Stimulated activated CD4-positive, alpha-beta T cell treated with anti-CD3 and anti-CD28 coated beads, Interleukin-15, amount 100 ng/mL, for 24 hours (primary cell): Measurements from ENCODE around the gene ABHD16A.

ENCODE experiments used
- DNase-seq: peaks from one replicate; pipeline ENCODE4 v3.0.0-alpha.2; 2020

Gene ABHD16A

GRCh38 chr6:31660381-31661261 is 42.5 kb downstream of the ABHD16A start, which contains the start of gene C6orf47:
C6orf47 (minus strand) TSS chr6:31660778; CDS start chr6:31659947, 831 bp downstream.
- DNase-seq = peak; percentile 89

- peak; percentile 64 for DNase-seq
Observed at GRCh38 chr6:31659649-31660380, 43.3 kb downstream of the ABHD16A start.

DNA sequence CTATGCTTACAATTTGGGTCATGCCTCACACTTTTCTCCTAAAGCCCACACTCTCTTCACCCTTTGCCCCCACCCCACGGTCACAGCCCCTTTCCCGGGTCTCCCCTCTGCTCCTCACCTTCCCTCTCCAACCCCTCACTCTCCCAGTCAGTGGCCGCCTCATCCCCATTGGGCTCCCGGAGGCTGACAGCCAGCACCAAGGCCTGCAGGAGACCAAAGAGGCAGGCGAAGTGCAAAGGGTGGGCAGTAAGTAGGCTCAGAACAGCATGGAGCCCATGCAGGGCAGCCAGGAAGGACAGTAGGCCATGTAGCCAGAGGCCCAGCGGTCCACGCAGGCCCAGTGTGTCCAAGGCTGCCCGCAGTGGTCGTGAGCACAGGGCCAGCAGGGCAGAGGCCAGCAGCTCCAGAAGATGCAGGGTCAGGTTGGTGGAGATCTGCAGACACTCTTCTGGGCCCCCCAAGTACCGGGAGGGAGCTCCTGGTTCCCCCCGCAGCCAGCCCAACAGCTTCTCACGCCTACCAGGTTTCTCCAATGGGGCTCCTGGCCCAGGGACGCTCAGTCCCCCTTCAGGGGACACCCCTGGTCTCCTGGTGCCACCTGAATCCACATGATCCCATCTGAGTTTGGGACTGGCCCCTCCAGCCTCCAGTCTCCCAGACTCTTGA is 44.0 kb downstream of the ABHD16A start:
- DNase-seq = no peak

DNA sequence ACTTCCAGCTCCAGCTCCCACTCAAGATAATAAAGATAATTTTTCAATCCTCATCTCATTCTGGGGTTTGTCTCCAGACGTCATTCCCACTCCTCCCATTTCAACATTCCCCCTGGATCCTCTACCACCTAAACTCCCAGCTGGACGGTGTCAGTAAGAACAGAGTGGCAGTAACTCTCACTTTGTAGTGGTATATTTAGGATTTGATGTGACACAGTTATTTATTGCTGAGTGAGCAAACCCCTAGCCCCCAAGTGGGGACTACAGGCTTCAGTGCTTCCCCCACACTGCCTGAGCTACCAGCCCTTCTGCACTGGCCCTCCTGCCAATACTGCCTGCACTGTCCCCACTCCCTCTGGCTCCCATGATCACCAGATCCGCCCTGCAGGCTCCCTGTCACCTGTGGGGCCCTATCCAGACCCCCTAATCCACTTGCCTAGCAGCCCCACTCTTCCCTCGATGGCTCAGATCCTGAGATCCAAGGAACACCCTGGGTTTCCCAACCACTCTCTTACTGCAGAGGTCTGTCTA is 44.9 kb downstream of the ABHD16A start:
- DNase-seq = no peak

- peak; percentile 41 for DNase-seq
Observed at GRCh38 chr6:31657406-31658157, 45.5 kb downstream of the ABHD16A start.

DNA sequence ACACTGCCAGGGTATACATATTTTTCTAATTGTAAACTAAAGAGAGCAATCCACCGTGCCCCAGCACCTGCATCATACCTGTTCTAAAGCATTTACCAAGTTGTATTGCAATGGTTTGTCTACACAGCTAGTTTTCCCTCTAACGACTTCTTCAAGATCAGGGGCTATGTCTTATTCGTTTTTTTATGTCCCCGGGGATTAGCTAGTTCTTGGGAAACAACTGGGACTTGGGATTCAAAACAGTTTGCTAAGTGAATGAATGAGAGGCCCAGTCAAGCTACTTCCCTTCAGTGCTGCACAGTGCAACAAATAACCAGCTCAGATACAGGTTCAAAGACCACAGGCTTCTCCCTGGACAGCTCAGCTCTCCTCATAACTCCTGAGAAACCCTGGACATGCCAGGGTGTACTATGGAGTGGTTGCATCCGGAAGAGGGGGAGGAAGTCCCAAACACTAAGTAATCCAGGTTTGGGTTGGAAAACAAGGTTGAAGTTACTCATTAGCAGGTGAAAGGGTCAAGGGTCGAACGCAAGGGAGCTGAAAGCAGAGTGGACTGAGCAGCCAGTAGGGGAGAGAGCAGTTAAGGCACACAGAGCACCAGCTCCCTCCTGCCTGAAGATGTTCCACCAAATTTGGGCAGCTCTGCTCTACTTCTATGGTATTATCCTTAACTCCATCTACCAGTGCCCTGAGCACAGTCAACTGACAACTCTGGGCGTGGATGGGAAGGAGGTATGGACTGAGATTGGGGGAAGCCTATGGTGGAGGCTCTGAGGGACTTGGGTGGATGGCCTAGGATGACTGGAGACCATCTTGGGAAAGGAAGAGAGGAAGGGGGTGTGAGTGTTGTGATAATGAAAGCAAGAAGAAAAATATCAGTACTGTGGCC is 47.5 kb downstream of the ABHD16A start, which contains the start of gene APOM:
Gene APOM, plus strand, starts transcription at position 546 of the 889 bp plus-strand sequence. Its CDS starts 73 bp downstream, at position 619.
- no peak for DNase-seq

GRCh38 chr6:31654574-31655348 is 48.4 kb downstream of the ABHD16A start:
- no peak for DNase-seq

GRCh38 chr6:31652925-31653724 is 50.0 kb downstream of the ABHD16A start:
- DNase-seq = peak; percentile 90

- peak; percentile 77 for DNase-seq
Observed at GRCh38 chr6:31651602-31652191, 51.4 kb downstream of the ABHD16A start.

GRCh38 chr6:31645325-31645724 is 57.8 kb downstream of the ABHD16A start:
- DNase-seq = no peak

- DNase-seq = no peak
Observed at GRCh38 chr6:31643818-31644454, 59.2 kb downstream of the ABHD16A start.

- no peak for DNase-seq
Observed at GRCh38 chr6:31642798-31643570, 60.1 kb downstream of the ABHD16A start.

DNA sequence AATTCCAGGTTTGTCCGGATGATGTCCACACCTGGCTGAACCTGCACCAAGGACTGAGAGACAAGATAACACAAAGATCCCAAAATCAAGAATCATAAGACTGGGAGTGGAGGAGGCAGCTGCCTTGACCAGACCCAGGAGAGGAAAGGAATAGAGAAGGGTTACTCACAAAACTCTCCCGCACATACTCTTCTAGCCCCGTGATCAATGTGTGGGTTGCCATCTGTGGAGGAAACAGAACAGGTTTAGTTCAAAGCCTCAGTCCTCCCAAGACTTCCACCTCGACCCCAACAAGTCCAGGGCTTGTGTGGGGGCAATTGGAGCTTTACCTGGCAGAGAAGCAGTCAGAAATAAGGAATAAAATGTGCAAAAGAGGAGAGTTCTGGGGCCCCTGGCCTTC is 61.8 kb downstream of the ABHD16A start:
- DNase-seq = no peak

- DNase-seq = no peak
Observed at GRCh38 chr6:31640612-31641011, 62.5 kb downstream of the ABHD16A start.

DNA sequence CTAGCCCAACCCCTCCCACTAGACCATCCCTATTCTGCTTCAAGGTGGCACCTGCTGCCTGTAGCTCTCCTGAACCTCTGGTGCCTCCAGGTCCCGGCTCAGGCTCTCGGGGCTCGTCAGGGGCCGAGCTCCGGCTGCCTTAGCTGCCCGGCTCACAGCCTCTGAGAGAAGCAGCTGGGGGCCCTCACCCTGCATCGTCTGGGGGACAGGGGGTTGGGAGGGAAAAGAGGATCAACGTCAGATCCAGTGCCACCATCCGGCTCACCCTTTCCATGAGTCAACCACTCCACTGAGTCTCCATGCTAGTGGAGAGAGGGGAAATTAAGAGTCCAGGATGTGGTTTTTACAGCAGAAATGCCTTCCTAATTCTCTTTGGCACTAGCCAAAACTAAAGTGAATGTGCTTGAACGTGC is 63.7 kb downstream of the ABHD16A start:
- peak; percentile 58 for DNase-seq

DNA sequence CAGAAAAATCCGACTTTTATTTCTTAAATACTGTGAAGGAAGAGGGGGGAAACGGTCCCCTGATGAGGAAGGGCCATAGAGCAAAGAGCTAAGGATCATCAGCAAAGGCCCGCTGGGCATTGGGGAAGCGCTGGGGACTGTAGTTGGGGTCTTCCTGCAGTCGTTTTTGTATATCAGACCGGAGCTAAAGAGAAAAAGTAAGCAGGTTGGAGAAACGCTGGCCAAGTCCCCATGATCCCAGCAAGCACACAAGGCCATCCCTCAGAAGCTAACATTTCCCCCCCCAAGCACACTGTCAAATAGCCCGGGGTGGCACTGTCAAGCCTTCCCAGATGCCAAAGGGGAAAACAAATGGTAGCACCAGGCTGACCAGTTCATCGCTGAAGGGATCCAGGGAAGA is 64.1 kb downstream of the ABHD16A start:
- no peak for DNase-seq
